Mesendoderm (in vitro differentiated cells): ENCODE measurements around the gene STPG3.
A peak's percentile ranks its signal among the peaks of the same experiment; 100 is the strongest.

ENCODE experiments used
- DNase-seq: peaks from one replicate; pipeline ENCODE4 v3.0.0; 2013
- H2AK5ac ChIP-seq: 2 replicates; pipeline ENCODE4 v1.6.1; 2013; ENCODE audit warnings: low read length, inconsistent platforms
- H2BK120ac ChIP-seq: 2 replicates; pipeline ENCODE4 v1.6.1; 2013; ENCODE audit warnings: low read depth, mild to moderate bottlenecking, low read length, moderate library complexity, mixed read lengths
- H2BK15ac ChIP-seq: replicated peaks from 2 replicates; pipeline ENCODE4 v1.6.1; 2013; ENCODE audit warnings: low read depth, mild to moderate bottlenecking, moderate library complexity
- H2BK5ac ChIP-seq: 2 replicates; pipeline ENCODE4 v1.6.1; 2013; ENCODE audit warnings: low read length, inconsistent platforms
- H3K18ac ChIP-seq: 2 replicates; pipeline ENCODE4 v1.6.1; 2013; ENCODE audit warnings: mild to moderate bottlenecking, low read length, mixed read lengths
- H3K23ac ChIP-seq: one replicate; pipeline ENCODE4 v1.6.1; 2013; ENCODE audit warnings: low read length
- H3K27ac ChIP-seq: 2 replicates; pipeline ENCODE4 v1.5.1; 2013; ENCODE audit warnings: low read depth, mild to moderate bottlenecking, inconsistent platforms, low read length, moderate library complexity
- H3K27me3 ChIP-seq: 2 replicates; pipeline ENCODE4 v1.6.1; 2013; ENCODE audit warnings: low read length, control low read depth, mild to moderate bottlenecking, inconsistent platforms; ENCODE audit not compliant: insufficient read depth, poor library complexity
- H3K36me3 ChIP-seq: 2 replicates; pipeline ENCODE4 v1.6.1; 2013; ENCODE audit warnings: low read length, inconsistent platforms; ENCODE audit not compliant: control insufficient read depth, insufficient read depth
- H3K4ac ChIP-seq: one replicate; pipeline ENCODE4 v1.6.1; 2013; ENCODE audit warnings: low read depth, mild to moderate bottlenecking, low read length, moderate library complexity
- H3K4me1 ChIP-seq: 2 replicates; pipeline ENCODE4 v1.6.1; 2013; ENCODE audit warnings: low read depth, low read length, inconsistent platforms; ENCODE audit not compliant: control insufficient read depth
- H3K4me2 ChIP-seq: 2 replicates; pipeline ENCODE4 v1.6.1; 2013; ENCODE audit warnings: low read length
- H3K4me3 ChIP-seq: 2 replicates; pipeline ENCODE4 v1.5.1; 2013; ENCODE audit warnings: mild to moderate bottlenecking, low read length
- H3K56ac ChIP-seq: one replicate; pipeline ENCODE4 v1.6.1; 2013; ENCODE audit warnings: low read length
- H3K79me1 ChIP-seq: 2 replicates; pipeline ENCODE4 v1.6.1; 2013; ENCODE audit warnings: low read length, inconsistent platforms
- H3K79me2 ChIP-seq: 2 replicates; pipeline ENCODE4 v1.6.1; 2013; ENCODE audit warnings: mild to moderate bottlenecking, low read length; ENCODE audit not compliant: control insufficient read depth, insufficient read depth
- H3K9ac ChIP-seq: 2 replicates; pipeline ENCODE4 v1.6.1; 2013; ENCODE audit warnings: low read length, inconsistent platforms
- H4K5ac ChIP-seq: one replicate; pipeline ENCODE4 v1.6.1; 2013; ENCODE audit warnings: low read length
- H4K8ac ChIP-seq: one replicate; pipeline ENCODE4 v1.6.1; 2013; ENCODE audit warnings: low read depth, mild to moderate bottlenecking, control low read depth, low read length, moderate library complexity
- WGBS: extraction: QIAGEN DNeasy Blood & Tissue Kit; methylation state at CpG from one replicate; pipeline ENCODE4 v1.1.7; 2013; ENCODE audit warnings: low lambda C conversion rate, missing lambda C conversion rate; ENCODE audit not compliant: insufficient coverage; ENCODE audit errors: extremely low coverage; 5-methylcytosine and 5-hydroxymethylcytosine counted together

The STPG3 gene

DNA sequence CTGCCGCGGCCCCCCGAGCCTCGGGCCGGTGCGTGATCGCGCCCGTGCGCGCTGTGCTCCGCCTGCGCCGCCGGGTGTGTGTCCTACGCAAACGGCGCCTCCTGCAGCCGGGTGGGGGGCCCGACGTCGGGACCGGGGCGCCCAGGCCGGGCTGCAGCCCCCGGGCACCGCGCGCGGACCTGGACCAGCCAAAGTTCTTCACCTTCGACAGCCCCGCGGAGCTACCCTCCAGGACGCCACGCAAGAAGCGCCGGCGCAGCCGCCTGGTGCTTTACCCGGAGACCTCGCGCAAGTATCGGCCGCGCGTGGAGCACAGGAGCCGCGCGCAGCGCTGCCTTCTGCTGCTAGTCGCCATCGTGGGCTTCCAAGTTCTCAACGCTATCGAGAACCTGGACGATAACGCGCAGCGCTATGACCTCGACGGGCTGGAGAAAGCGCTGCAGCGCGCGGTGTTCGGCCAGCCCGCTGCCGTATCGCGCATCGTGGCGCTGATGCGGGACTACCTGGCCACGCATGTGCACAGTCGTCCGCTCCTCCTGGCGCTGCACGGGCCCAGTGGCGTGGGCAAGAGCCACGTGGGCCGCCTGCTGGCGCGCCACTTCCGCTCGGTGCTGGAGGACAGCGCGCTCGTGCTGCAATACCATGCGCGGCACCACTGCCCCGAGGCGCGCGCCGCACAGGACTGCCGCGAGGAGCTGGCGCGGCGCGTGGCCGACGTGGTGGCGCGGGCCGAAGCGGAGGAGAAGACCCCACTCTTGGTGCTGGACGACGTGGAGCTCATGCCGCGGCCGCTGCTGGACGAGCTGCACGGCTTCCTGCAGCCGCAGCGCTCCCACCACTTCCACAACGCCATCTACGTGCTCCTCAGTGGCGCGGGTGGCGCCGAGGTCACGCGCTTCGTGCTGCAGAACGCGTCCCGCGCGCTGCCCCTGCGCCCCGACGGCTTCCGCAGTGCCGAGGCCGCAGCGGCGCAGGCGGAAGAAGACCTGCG lies 27.9 kb downstream of the STPG3 start:
- Histone ChIP-seq H2BK5ac (no peak overlapping the region), H3K56ac (peak overlapping the region; percentile 93), H2AK5ac (no peak overlapping the region), H3K4me3 (peak overlapping the region; percentile 35), H3K79me1 (no peaks in the 10 kb centered on the region), H2BK15ac (no peak overlapping the region), H3K36me3 (no peaks in the 10 kb centered on the region), H3K79me2 (no peaks in the 10 kb centered on the region), H3K18ac (peak overlapping the region; percentile 86), H4K5ac (no peak overlapping the region), H3K4me2 (peak overlapping the region; percentile 34), H3K27me3 (no peaks in the 10 kb centered on the region), H4K8ac (peak overlapping the region; percentile 42), H3K27ac (no peak overlapping the region), H3K9ac (peak overlapping the region; percentile 88), H3K23ac (peak overlapping the region; percentile 66), H2BK120ac (no peak overlapping the region), H3K4ac (peak overlapping the region; percentile 92), H3K4me1 (peaks cover 7% of the 10 kb centered on the region)
- no CpG with 5 or more reads among the region's 139 CpGs for WGBS
- DNase-seq, result no peak

- Histone ChIP-seq H3K27me3 (no peaks in the 10 kb centered on the region), H3K23ac (no peak overlapping the region), H2AK5ac (no peak overlapping the region)
These were observed 28.8 kb downstream of the STPG3 start for GRCh38 chr9:137279741-137280473.

DNA sequence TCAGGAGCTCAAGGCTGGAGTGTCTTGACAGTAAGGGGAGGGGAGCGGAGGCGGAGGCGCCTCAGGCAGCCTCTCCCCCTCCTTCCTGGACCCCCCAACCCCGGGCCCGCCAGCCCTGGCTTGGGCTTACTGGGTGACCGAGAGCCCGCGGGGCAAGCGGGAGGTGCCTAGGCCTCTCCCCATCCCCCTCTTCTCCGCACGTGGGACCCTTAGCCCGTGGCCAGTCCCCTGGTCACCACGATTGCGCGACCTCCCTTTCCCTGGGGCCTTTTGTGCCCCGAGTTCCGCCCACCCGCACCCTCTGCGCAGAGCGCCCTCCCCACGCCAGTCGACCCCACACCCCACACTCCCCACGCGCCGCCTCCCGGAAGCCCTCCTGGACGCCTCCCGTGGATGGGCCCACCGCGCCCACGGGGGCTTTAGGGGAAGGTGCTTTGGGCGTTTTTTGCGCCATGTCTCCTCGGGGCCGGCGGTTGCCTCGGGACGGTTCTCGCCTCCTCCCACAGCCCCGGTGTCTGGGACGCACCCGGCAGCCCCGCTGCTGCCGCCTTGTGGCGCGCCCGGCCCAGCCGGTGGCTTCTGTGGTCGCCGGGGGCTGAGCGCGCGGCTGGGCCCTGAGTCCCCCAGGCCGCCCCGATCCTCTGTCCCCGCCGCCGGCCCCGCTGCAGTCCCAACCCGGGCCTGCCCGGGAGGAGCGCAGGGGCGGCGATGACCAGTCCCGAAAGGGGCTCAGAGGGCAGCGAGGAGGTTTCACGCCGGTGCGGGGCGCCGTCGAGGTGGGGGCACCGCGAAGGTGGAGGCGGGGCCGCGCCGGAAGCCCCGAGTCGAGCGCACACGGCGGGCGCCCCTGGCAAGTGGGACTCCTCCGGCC lies 29.6 kb downstream of the STPG3 start:
- Histone ChIP-seq H3K27ac (peak overlapping the region; percentile 33), H2BK5ac (no peak overlapping the region), H3K4me3 (peak overlapping the region; percentile 52), H3K23ac (peak overlapping the region; percentile 24), H3K9ac (peak overlapping the region; percentile 77), H4K5ac (no peak overlapping the region), H3K4me1 (peaks cover 7% of the 10 kb centered on the region), H3K27me3 (no peaks in the 10 kb centered on the region), H3K79me2 (no peaks in the 10 kb centered on the region), H3K4me2 (peak overlapping the region; percentile 90), H4K8ac (no peak overlapping the region), H3K36me3 (no peaks in the 10 kb centered on the region), H3K79me1 (no peaks in the 10 kb centered on the region), H3K18ac (peak overlapping the region; percentile 68), H3K56ac (peak overlapping the region; percentile 86), H3K4ac (peak overlapping the region; percentile 59), H2AK5ac (no peak overlapping the region), H2BK15ac (no peak overlapping the region), H2BK120ac (no peak overlapping the region)
- WGBS, result no CpG with 5 or more reads among the region's 85 CpGs
- DNase-seq, result peak; percentile 62

More at GRCh38 chr9:137279741-137280473, 28.8 kb downstream of the STPG3 start:
- Histone ChIP-seq H3K9ac (no peak overlapping the region), H2BK120ac (no peak overlapping the region), H3K27ac (no peak overlapping the region), H3K79me1 (no peaks in the 10 kb centered on the region), H3K56ac (no peak overlapping the region), H3K79me2 (no peaks in the 10 kb centered on the region), H2BK5ac (no peak overlapping the region), H2BK15ac (no peak overlapping the region), H3K4me3 (no peak overlapping the region), H3K18ac (no peak overlapping the region), H3K4me2 (no peak overlapping the region), H4K8ac (no peak overlapping the region), H3K36me3 (no peaks in the 10 kb centered on the region), H4K5ac (no peak overlapping the region), H3K4me1 (peaks cover 7% of the 10 kb centered on the region), H3K4ac (no peak overlapping the region)
- WGBS, result no CpG with 5 or more reads among the region's 41 CpGs
- DNase-seq, result no peak

- Histone ChIP-seq H3K4ac (peak overlapping the region; percentile 59), H3K27me3 (no peaks in the 10 kb centered on the region), H3K4me2 (peak overlapping the region; percentile 90), H3K4me1 (peaks cover 5% of the 10 kb centered on the region), H3K36me3 (no peaks in the 10 kb centered on the region), H3K79me1 (no peaks in the 10 kb centered on the region), H4K5ac (no peak overlapping the region), H3K4me3 (peak overlapping the region; percentile 52), H2BK15ac (no peak overlapping the region), H3K79me2 (no peaks in the 10 kb centered on the region), H2BK5ac (no peak overlapping the region), H4K8ac (no peak overlapping the region), H2AK5ac (no peak overlapping the region), H2BK120ac (no peak overlapping the region), H3K9ac (peak overlapping the region; percentile 77), H3K56ac (peak overlapping the region; percentile 86), H3K27ac (peak overlapping the region; percentile 33), H3K23ac (peak overlapping the region; percentile 6), H3K18ac (peak overlapping the region; percentile 68)
- DNase-seq, result peak; percentile 79
- WGBS, result no CpG with 5 or more reads among the region's 39 CpGs
These were observed 30.4 kb downstream of the STPG3 start for GRCh38 chr9:137281345-137282116.

DNA sequence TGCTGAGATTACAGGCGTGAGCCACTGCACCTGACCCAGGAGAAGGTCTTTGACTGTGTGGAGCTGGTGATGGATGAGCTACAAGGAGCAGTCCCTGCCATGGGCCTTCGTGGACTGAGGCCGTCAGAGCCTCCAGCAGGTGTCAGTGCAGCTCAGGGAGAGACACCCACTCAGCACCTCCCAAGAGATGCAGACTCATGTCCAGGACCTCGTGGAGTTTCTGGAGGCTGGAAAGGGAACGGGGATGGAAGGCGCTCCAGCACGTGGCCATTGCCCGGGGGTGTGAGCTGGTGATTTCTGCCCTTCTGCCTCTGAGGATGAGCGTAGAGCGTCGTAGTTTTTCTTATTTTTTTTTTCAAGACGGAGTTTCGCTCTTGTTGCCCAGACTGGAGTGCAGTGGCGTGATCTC lies 35.9 kb downstream of the STPG3 start:
- H2BK15ac ChIP-seq, result no peak overlapping the region

More for the DNA sequence above, 35.9 kb downstream of the STPG3 start:
- Histone ChIP-seq H3K36me3 (no peaks in the 10 kb centered on the region), H3K18ac (no peak overlapping the region), H3K4ac (no peak overlapping the region), H2BK120ac (no peak overlapping the region), H3K4me2 (no peak overlapping the region), H3K27ac (no peak overlapping the region), H2AK5ac (no peak overlapping the region), H4K8ac (no peak overlapping the region), H3K9ac (no peak overlapping the region), H3K27me3 (no peaks in the 10 kb centered on the region), H3K79me1 (no peaks in the 10 kb centered on the region), H3K23ac (no peak overlapping the region), H2BK5ac (no peak overlapping the region), H4K5ac (no peak overlapping the region), H3K4me3 (no peak overlapping the region), H3K4me1 (no peaks in the 10 kb centered on the region), H3K56ac (no peak overlapping the region), H3K79me2 (no peaks in the 10 kb centered on the region)
- DNase-seq, result peak; percentile 83
- no CpG with 5 or more reads among the region's 14 CpGs for WGBS
